Naive thymus-derived CD4-positive, alpha-beta T cell (primary cell): ENCODE results near the gene VAMP1. TPM values are rescaled to one million over a fixed set of nuclear protein-coding genes. Genes with fewer than 3 reads are reported as not detected.

Experiments used
- ATAC-seq: fragments of 150-1000 bp; cut with Tn5 transposase; 2 replicates; pipeline ENCODE4 v1.10.0; 2021; ENCODE audit warnings: mild to moderate bottlenecking, moderate library complexity
- CTCF ChIA-PET: fragments of 350-600 bp; sonication (Branson Sonifier 250); formaldehyde crosslinking; loops from one replicate; lab custom pipeline; 2021; ENCODE audit warnings: antibody characterized with exemption; lab: Charles Lee
- POLR2A ChIA-PET: fragments of 350-600 bp; sonication (Branson Sonifier 250); formaldehyde crosslinking; loops from one replicate; lab custom pipeline; 2021; ENCODE audit warnings: antibody characterized with exemption, inconsistent platforms; lab: Charles Lee
- DNase-seq, 9 donors: peaks; one replicate each; pipeline versions ENCODE4 v3.0.0 to v3.0.0-alpha.2; 2020 to 2022; ENCODE audit warnings: mixed read lengths in 1 of 9
- H3K27ac ChIP-seq: one replicate; pipeline ENCODE4 v1.7.0; 2013; ENCODE audit warnings: mild to moderate bottlenecking, low read depth, low read length, moderate library complexity
- H3K27me3 ChIP-seq, 2 donors: one replicate each; pipeline ENCODE4 v1.7.0; 2013; ENCODE audit warnings: low read length in 2 of 2, mild to moderate bottlenecking in 2 of 2, moderate library complexity in 2 of 2; ENCODE audit not compliant: control insufficient read depth in 2 of 2, insufficient read depth in 2 of 2
- H3K36me3 ChIP-seq, 3 experiments: 1 replicate in 2 of 3; 2 replicates in 1 of 3; pipeline ENCODE4 v1.7.0; 2013; ENCODE audit warnings: low read length in 3 of 3, mild to moderate bottlenecking in 3 of 3, moderate library complexity in 1 of 3; ENCODE audit not compliant: insufficient read depth in 3 of 3, control insufficient read depth in 2 of 3
- H3K4me1 ChIP-seq, 2 donors: one replicate each; pipeline ENCODE4 v1.7.0; 2013; ENCODE audit warnings: low read length in 2 of 2, mild to moderate bottlenecking in 2 of 2, moderate library complexity in 1 of 2; ENCODE audit not compliant: control insufficient read depth in 2 of 2, insufficient read depth in 2 of 2
- H3K4me3 ChIP-seq: 2 replicates; pipeline ENCODE4 v1.7.0; 2013; ENCODE audit warnings: mild to moderate bottlenecking, low read length
- H3K9me3 ChIP-seq, 3 experiments: 1 replicate in 2 of 3; 2 replicates in 1 of 3; pipeline ENCODE4 v1.7.0; 2013; ENCODE audit warnings: low read length in 3 of 3; ENCODE audit not compliant: control insufficient read depth in 2 of 3
- H3K27ac Mint-ChIP-seq, 9 donors: one replicate each; pipeline ENCODE4 v1.8.0; 2020 to 2022; ENCODE audit warnings: mixed read lengths in 9 of 9, mild to moderate bottlenecking in 8 of 9, moderate library complexity in 5 of 9, inconsistent platforms in 2 of 9
- H3K27me3 Mint-ChIP-seq, 5 donors: one replicate each; pipeline ENCODE4 v1.8.0; 2021 to 2022; ENCODE audit warnings: mixed read lengths in 5 of 5, mild to moderate bottlenecking in 1 of 5
- H3K36me3 Mint-ChIP-seq, 5 donors: one replicate each; pipeline ENCODE4 v1.8.0; 2020 to 2022; ENCODE audit warnings: mixed read lengths in 5 of 5, mild to moderate bottlenecking in 3 of 5, inconsistent platforms in 1 of 5
- H3K4me1 Mint-ChIP-seq, 7 donors: one replicate each; pipeline ENCODE4 v1.8.0; 2020 to 2022; ENCODE audit warnings: mixed read lengths in 7 of 7, mild to moderate bottlenecking in 3 of 7, inconsistent platforms in 1 of 7
- H3K4me3 Mint-ChIP-seq, 10 donors: one replicate each; pipeline ENCODE4 v1.8.0; 2020 to 2022; ENCODE audit warnings: mild to moderate bottlenecking in 10 of 10, mixed read lengths in 10 of 10, moderate library complexity in 6 of 10, inconsistent platforms in 2 of 10
- H3K9me3 Mint-ChIP-seq, 11 donors: one replicate each; pipeline ENCODE4 v1.8.0; 2020 to 2022; ENCODE audit warnings: mixed read lengths in 11 of 11, mild to moderate bottlenecking in 4 of 11, inconsistent platforms in 1 of 11, moderate library complexity in 1 of 11
- intact Hi-C, 2 donors: fragments of 100-400 bp; cut with micrococcal nuclease; formaldehyde crosslinking; loops; one replicate each; pipeline ENCODE4 v1.15.1; 2023
- polyA plus RNA-seq, 2 donors: library from polyadenylated mRNA; unstranded; fragments of 300-500 nt; fragmentation: Illumina TruSeq; gene quantifications; one replicate each; pipeline ENCODE4 v1.2.3, GENCODE V29; 2021
- total RNA-seq, 6 experiments: library from RNA in 5 of 6; stranded (reverse) in 5 of 6; gene quantifications; 1 replicate in 5 of 6; 2 replicates in 1 of 6; pipeline ENCODE4 v1.2.3 and lab custom pipeline; 2021 to 2026

Gene VAMP1
- total and polyA plus RNA-seq, 7 experiments from 2014 or later: 10.9 to 123 (median 41.0) TPM

GRCh38 chr12:6464531-6464930 is 5.9 kb downstream of the VAMP1 start:
- no peaks in the 10 kb centered on the region for H3K27me3 ChIP-seq
- peak overlapping the region; percentile 95 to 99 (median 98) for H3K27ac Mint-ChIP-seq
- H3K4me3 Mint-ChIP-seq: peak overlapping the region; percentile 63 to 89 (median 85)
- H3K4me1 Mint-ChIP-seq: peaks cover 65 to 100% (median 91%) of the 10 kb centered on the region in 7 donors
- peaks cover 16 to 24% (median 22%) of the 10 kb centered on the region in 3 experiments for H3K36me3 ChIP-seq
- H3K36me3 Mint-ChIP-seq: peaks cover 3 to 85% (median 40%) of the 10 kb centered on the region in 5 donors
- H3K27me3 Mint-ChIP-seq: no peaks in the 10 kb centered on the region
- H3K9me3 Mint-ChIP-seq: no peaks in the 10 kb centered on the region
- H3K4me3 ChIP-seq: peak overlapping the region; percentile 40
- H3K27ac ChIP-seq: peak overlapping the region; percentile 93
- no peaks in the 10 kb centered on the region for H3K9me3 ChIP-seq
- CTCF ChIA-PET: interaction anchor here (0.8 to 6.8 kb wide), 20 partner anchors 10 to 144 kb away, joined by 3 to 201 read pairs (median 9); partner anchors contain the start of genes CD27 and TAPBPL
- peaks cover 77 to 84% of the 10 kb centered on the region in 2 donors for H3K4me1 ChIP-seq
- no peak for DNase-seq
- no peak for ATAC-seq
- intact Hi-C loops: loop anchor here in 1 of 2 donors (5.0 kb wide), 1 partner anchor 93 kb away; the partner anchor contains the start of gene IFFO1
- POLR2A ChIA-PET: interaction anchor here (0.6 to 16.5 kb wide), 15 partner anchors 18 to 493 kb away, joined by 3 to 726 read pairs (median 7); partner anchors contain the start of genes CD27, GAPDH and TAPBPL

- Mint-ChIP-seq H3K9me3 (no peaks in the 10 kb centered on the region), H3K27ac (peak overlapping the region; percentile 95 to 99 (median 98)), H3K36me3 (peaks cover 9 to 85% (median 46%) of the 10 kb centered on the region in 5 donors), H3K4me3 (peak overlapping the region; percentile 74 to 89 (median 85)), H3K27me3 (no peaks in the 10 kb centered on the region), H3K4me1 (peaks cover 64 to 100% (median 92%) of the 10 kb centered on the region in 7 donors)
- ChIA-PET POLR2A (interaction anchor here (0.8 to 16.5 kb wide), 16 partner anchors 7 to 137 kb away, joined by 3 to 726 read pairs (median 10); partner anchors contain the start of genes CD27, GAPDH, MRPL51 and TAPBPL), CTCF (interaction anchor here (1.0 to 6.8 kb wide), 14 partner anchors 12 to 141 kb away, joined by 3 to 201 read pairs (median 8); partner anchors contain the start of genes CD27, GAPDH and TAPBPL)
- H3K27me3 ChIP-seq: no peaks in the 10 kb centered on the region
- H3K4me1 ChIP-seq: peaks cover 70 to 84% of the 10 kb centered on the region in 2 donors
- H3K9me3 ChIP-seq: no peaks in the 10 kb centered on the region
- peaks cover 19 to 30% (median 25%) of the 10 kb centered on the region in 3 experiments for H3K36me3 ChIP-seq
- intact Hi-C loops: loop anchor here (2.0 to 5.0 kb wide), 2 partner anchors 29 to 93 kb away; partner anchors contain the start of genes IFFO1 (in 1 of the 2) and MRPL51 (in 1 of the 2)
- DNase-seq (no peak), ATAC-seq (no peak)
- peak overlapping the region; percentile 93 for H3K27ac ChIP-seq
- H3K4me3 ChIP-seq: peak overlapping the region; percentile 40
Measured at GRCh38 chr12:6463858-6464257, 6.6 kb downstream of the VAMP1 start.

GRCh38 chr12:6463216-6463615 is 7.3 kb downstream of the VAMP1 start:
- no peaks in the 10 kb centered on the region for H3K27me3 ChIP-seq
- CTCF ChIA-PET: interaction anchor here (1.0 to 6.8 kb wide), 14 partner anchors 11 to 140 kb away, joined by 3 to 201 read pairs (median 8); partner anchors contain the start of genes CD27, GAPDH and TAPBPL
- DNase-seq (peak in 6 of 9 donors; percentile 41 to 57 (median 47)), ATAC-seq (peak; percentile 21)
- intact Hi-C loops: loop anchor here (2.0 to 5.0 kb wide), 2 partner anchors 30 to 94 kb away; partner anchors contain the start of genes IFFO1 (in 1 of the 2) and MRPL51 (in 1 of the 2)
- H3K4me3 Mint-ChIP-seq: peak overlapping the region; percentile 74 to 89 (median 85)
- no peaks in the 10 kb centered on the region for H3K9me3 Mint-ChIP-seq
- H3K36me3 ChIP-seq: peaks cover 19 to 36% (median 31%) of the 10 kb centered on the region in 3 experiments
- H3K4me1 ChIP-seq: peaks cover 64 to 78% of the 10 kb centered on the region in 2 donors
- H3K27ac ChIP-seq: peak overlapping the region; percentile 93
- H3K36me3 Mint-ChIP-seq: peaks cover 13 to 86% (median 50%) of the 10 kb centered on the region in 5 donors
- peak overlapping the region; percentile 95 to 99 (median 98) for H3K27ac Mint-ChIP-seq
- no peaks in the 10 kb centered on the region for H3K27me3 Mint-ChIP-seq
- POLR2A ChIA-PET: interaction anchor here (0.8 to 16.5 kb wide), 19 partner anchors 8 to 261 kb away, joined by 3 to 726 read pairs (median 8); partner anchors contain the start of genes CD27, COPS7A, GAPDH and MRPL51
- H3K9me3 ChIP-seq: no peaks in the 10 kb centered on the region
- peak overlapping the region; percentile 40 for H3K4me3 ChIP-seq
- peaks cover 62 to 100% (median 92%) of the 10 kb centered on the region in 7 donors for H3K4me1 Mint-ChIP-seq

GRCh38 chr12:6462234-6462995 is 8.1 kb downstream of the VAMP1 start:
- peak overlapping the region; percentile 74 to 89 (median 85) for H3K4me3 Mint-ChIP-seq
- peaks cover 59 to 74% of the 10 kb centered on the region in 2 donors for H3K4me1 ChIP-seq
- DNase-seq (peak in 2 of 9 donors; percentile 57 to 76), ATAC-seq (peak; percentile 45)
- peaks cover 61 to 95% (median 88%) of the 10 kb centered on the region in 7 donors for H3K4me1 Mint-ChIP-seq
- no peaks in the 10 kb centered on the region for H3K27me3 Mint-ChIP-seq
- CTCF ChIA-PET: interaction anchor here (0.7 to 6.8 kb wide), 15 partner anchors 8 to 140 kb away, joined by 3 to 201 read pairs (median 8); partner anchors contain the start of genes CD27, GAPDH, TAPBPL and VAMP1
- peak overlapping the region; percentile 93 for H3K27ac ChIP-seq
- peaks cover 14 to 83% (median 48%) of the 10 kb centered on the region in 5 donors for H3K36me3 Mint-ChIP-seq
- H3K4me3 ChIP-seq: peak overlapping the region; percentile 40
- peaks cover 19 to 44% (median 32%) of the 10 kb centered on the region in 3 experiments for H3K36me3 ChIP-seq
- H3K27ac Mint-ChIP-seq: peak overlapping the region; percentile 95 to 99 (median 98)
- H3K9me3 ChIP-seq: no peaks in the 10 kb centered on the region
- no peaks in the 10 kb centered on the region for H3K9me3 Mint-ChIP-seq
- H3K27me3 ChIP-seq: no peaks in the 10 kb centered on the region
- POLR2A ChIA-PET: interaction anchor here (0.6 to 16.5 kb wide), 21 partner anchors 8 to 327 kb away, joined by 3 to 726 read pairs (median 7); partner anchors contain the start of genes CD27, CD4, COPS7A and GAPDH
- intact Hi-C loops: loop anchor here (1.0 to 5.0 kb wide), 8 partner anchors 8 to 201 kb away; partner anchors contain the start of genes VAMP1 (in 2 of the 2), CD27 (in 1 of the 2), GAPDH (in 1 of the 2) and IFFO1 (in 1 of the 2)

GRCh38 chr12:6461401-6462233 is 8.9 kb downstream of the VAMP1 start:
- Mint-ChIP-seq H3K4me3 (peak overlapping the region; percentile 74 to 89 (median 85)), H3K27ac (peak overlapping the region; percentile 95 to 99 (median 98)), H3K9me3 (no peaks in the 10 kb centered on the region), H3K27me3 (no peaks in the 10 kb centered on the region), H3K36me3 (peaks cover 19 to 81% (median 54%) of the 10 kb centered on the region in 5 donors), H3K4me1 (peaks cover 66 to 95% (median 87%) of the 10 kb centered on the region in 7 donors)
- DNase-seq: peak; percentile 41 to 91 (median 87)
- ChIA-PET CTCF (interaction anchor here (0.5 to 6.8 kb wide), 17 partner anchors 9 to 319 kb away, joined by 3 to 201 read pairs (median 4); partner anchors contain the start of genes CD27, TAPBPL and VAMP1), POLR2A (interaction anchor here (0.6 to 16.5 kb wide), 19 partner anchors 9 to 328 kb away, joined by 3 to 726 read pairs (median 8); partner anchors contain the start of genes CD27, CD4, GAPDH and MRPL51)
- ATAC-seq: peak; percentile 93
- Histone ChIP-seq H3K27ac (peak overlapping the region; percentile 93), H3K4me1 (peaks cover 59 to 81% of the 10 kb centered on the region in 2 donors), H3K9me3 (no peaks in the 10 kb centered on the region), H3K4me3 (peak overlapping the region; percentile 54), H3K27me3 (no peaks in the 10 kb centered on the region), H3K36me3 (peaks cover 19 to 51% (median 32%) of the 10 kb centered on the region in 3 experiments)
- intact Hi-C loops: loop anchor here (1.0 to 5.0 kb wide), 11 partner anchors 9 to 292 kb away; partner anchors contain the start of genes CD27 (in 2 of the 2), TAPBPL (in 2 of the 2), VAMP1 (in 2 of the 2) and GAPDH (in 1 of the 2)
